IMR-90 (cell line): Measurements from ENCODE around the gene LRRC72.

Source experiments
- CEBPB ChIP-seq: IDR thresholded peaks from 2 replicates; pipeline ENCODE4 v1.6.1; 2012; ENCODE audit warnings: low read depth, low read length, improper control_type of control experiment
- MAFK ChIP-seq: IDR thresholded peaks from 2 replicates; pipeline ENCODE4 v1.6.1; 2012; ENCODE audit warnings: low read depth, low read length, improper control_type of control experiment
- MAZ ChIP-seq: IDR thresholded peaks from 2 replicates; pipeline ENCODE4 v1.6.1; 2012; ENCODE audit warnings: low read depth, mild to moderate bottlenecking, low read length, improper control_type of control experiment, moderate library complexity, borderline replicate concordance
- POLR2A ChIP-seq: IDR thresholded peaks from 2 replicates; pipeline ENCODE4 v1.6.1; 2012; ENCODE audit warnings: mild to moderate bottlenecking, low read depth, low read length
- TF ChIP-seq, protein P1 (sequence below): conservative IDR thresholded peaks from 2 replicates; pipeline ENCODE4 v1.5.1; 2012; ENCODE audit warnings: mild to moderate bottlenecking, low read depth, low read length, improper control_type of control experiment
- TF ChIP-seq, protein P2 (sequence below): fragments of 150-350 bp; IDR thresholded peaks from 2 replicates; pipeline ENCODE4 v1.6.1; 2016; ENCODE audit warnings: low read depth, mild to moderate bottlenecking, low read length, moderate library complexity, borderline replicate concordance

DNA sequence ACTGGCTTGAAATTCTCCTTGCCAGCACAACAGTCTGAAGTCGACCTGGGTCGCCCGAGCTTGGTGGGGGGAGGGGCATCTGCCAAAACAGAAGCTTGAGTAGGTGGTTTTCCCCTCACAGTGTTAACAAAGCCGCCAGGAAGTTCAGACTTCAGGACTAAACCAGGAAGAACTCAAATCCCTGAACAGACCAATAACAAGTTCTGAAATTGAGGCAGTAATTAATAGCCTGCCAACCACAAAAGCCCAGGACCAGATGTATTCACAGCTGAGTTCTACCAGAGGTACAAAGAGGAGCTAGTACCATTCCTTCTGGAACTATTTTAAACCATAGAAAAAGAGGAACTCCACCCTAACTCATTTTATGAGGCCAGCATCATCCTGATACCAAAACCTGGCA is 45.3 kb downstream of the LRRC72 start:
- TF ChIP-seq, protein P1, sequence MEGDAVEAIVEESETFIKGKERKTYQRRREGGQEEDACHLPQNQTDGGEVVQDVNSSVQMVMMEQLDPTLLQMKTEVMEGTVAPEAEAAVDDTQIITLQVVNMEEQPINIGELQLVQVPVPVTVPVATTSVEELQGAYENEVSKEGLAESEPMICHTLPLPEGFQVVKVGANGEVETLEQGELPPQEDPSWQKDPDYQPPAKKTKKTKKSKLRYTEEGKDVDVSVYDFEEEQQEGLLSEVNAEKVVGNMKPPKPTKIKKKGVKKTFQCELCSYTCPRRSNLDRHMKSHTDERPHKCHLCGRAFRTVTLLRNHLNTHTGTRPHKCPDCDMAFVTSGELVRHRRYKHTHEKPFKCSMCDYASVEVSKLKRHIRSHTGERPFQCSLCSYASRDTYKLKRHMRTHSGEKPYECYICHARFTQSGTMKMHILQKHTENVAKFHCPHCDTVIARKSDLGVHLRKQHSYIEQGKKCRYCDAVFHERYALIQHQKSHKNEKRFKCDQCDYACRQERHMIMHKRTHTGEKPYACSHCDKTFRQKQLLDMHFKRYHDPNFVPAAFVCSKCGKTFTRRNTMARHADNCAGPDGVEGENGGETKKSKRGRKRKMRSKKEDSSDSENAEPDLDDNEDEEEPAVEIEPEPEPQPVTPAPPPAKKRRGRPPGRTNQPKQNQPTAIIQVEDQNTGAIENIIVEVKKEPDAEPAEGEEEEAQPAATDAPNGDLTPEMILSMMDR, result no peak
- no peak for TF ChIP-seq MAZ
- TF ChIP-seq, protein P2, sequence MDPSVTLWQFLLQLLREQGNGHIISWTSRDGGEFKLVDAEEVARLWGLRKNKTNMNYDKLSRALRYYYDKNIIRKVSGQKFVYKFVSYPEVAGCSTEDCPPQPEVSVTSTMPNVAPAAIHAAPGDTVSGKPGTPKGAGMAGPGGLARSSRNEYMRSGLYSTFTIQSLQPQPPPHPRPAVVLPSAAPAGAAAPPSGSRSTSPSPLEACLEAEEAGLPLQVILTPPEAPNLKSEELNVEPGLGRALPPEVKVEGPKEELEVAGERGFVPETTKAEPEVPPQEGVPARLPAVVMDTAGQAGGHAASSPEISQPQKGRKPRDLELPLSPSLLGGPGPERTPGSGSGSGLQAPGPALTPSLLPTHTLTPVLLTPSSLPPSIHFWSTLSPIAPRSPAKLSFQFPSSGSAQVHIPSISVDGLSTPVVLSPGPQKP, result no peak
- no peak for TF ChIP-seq MAFK
- TF ChIP-seq POLR2A, result no peak
- no peak for TF ChIP-seq CEBPB
